ENCODE data around the gene CNFN. TPM values are rescaled to one million over a fixed set of nuclear protein-coding genes. Genes with fewer than 3 reads are reported as not detected.

Gene CNFN
- total and polyA plus RNA-seq, 10 of the 15 experiments (the other 5 are each of a cell fraction or from before 2014, with no cell fraction given): 0.60 TPM; not detected in 9

DNA sequence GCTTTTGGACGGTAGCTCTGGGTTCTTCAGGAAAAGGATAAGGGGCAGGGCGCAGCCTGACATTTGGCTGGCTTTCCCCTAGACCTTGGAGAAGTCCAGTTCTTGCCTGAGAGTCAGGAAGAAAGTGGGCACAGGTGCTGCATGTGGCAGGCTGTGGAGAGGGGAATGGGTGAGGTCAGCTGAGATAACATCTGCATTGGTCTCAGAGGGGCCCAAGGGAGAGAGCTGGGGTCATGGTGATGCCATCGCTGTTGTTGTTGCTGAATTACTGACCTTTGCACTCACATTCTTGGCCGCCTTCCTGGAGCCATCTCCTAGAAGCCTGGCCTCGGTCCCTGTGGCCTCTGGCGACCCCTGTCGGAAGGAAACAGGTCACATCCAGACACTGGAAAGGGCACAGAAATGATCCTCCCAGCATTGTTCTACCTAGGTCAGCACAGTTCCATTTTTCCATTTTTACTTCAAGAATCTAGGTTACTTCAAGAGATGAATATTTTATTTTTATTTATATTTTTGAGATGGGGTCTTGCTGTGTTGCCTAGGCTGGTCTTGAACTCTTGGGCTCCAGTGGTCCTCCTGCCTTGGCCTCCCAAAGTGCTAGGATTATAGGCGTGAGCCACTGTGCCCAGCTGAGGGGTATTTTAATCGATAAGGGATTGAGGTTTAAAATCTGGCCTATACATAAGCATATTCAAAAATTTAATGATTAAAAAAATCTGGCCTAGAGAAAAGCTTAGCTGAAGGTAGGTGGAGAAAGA lies 43.6 kb upstream of the CNFN start (continued):
- TF ChIP-seq MYC (IDR thresholded peaks at IDR 0.05; ENCODE audit: insufficient read depth, insufficient read length, insufficient replicate concordance, low read length, severe bottlenecking) (no peak), RELA (IDR thresholded peaks at IDR 0.05; ENCODE audit: borderline replicate concordance, partially characterized antibody) (peak; percentile 17), YY1 (IDR thresholded peaks at IDR 0.05; ENCODE audit: low read depth, low read length) (peak; percentile 51; the same call in 1 of the 2 replicates), SUZ12 (IDR thresholded peaks at IDR 0.05; ENCODE audit: unreplicated experiment) (no peak), BHLHE40 (IDR thresholded peaks at IDR 0.05; ENCODE audit: borderline replicate concordance in 1 of 2, low read depth in 2 of 2, low read length in 1 of 2) (0 out of 4 replicates have a peak, but pooled peaks of 1 of the 2 experiments have one; percentile 29)

DNA sequence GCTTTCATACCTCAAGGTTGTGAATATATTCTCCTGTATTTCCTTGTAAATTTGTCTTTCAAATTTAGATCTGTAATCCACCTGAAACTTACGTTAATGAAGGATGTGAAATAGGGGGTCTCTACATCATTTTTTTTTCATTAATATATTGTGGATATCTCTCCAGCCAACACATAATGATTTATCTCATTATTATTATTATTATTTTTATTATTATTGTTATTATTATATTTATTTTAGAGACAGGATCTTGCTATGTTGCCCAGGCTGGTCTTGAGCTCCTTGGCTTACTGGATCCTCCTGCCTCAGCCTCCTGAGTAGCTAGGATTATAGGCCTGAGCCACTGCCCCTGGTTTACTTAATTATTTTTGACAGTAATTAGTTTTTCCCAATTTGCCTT lies 41.4 kb upstream of the CNFN start:
- WGBS (ENCODE audit: insufficient coverage, insufficient replicate concordance, low lambda C conversion rate, missing lambda C conversion rate): 3% methylated on average over 1 of the region's 1 CpG
- in situ Hi-C loops (cut with MboI) (no loop called here), intact Hi-C loops (cut with micrococcal nuclease; ENCODE audit: unreplicated experiment) (loop anchor here (10.0 kb wide), 1 partner anchor 327 kb away; no protein-coding TSS in a partner anchor)
- H3K79me2 ChIP-seq (ENCODE audit: control insufficient read depth, insufficient read depth, low read length): no peaks in the 10 kb centered on the region
- BruUV-seq (replicated peaks): no TSS peak
- no peak overlapping the region for H3K9ac ChIP-seq (ENCODE audit: control insufficient read depth, insufficient read depth, low read length)
- H3K4me2 ChIP-seq (ENCODE audit: control insufficient read depth, insufficient read depth): no peak overlapping the region
- H3K27me3 ChIP-seq (replicated peaks in 1 of 2; ENCODE audit: control insufficient read depth in 2 of 2, insufficient read depth in 2 of 2, low read length in 1 of 2): no peaks in the 10 kb centered on the region
- H4K20me1 ChIP-seq (ENCODE audit: control insufficient read depth, insufficient read depth): no peaks in the 10 kb centered on the region
- SMC1A ChIA-PET (ENCODE audit: uncharacterized antibody, unreplicated experiment): interaction anchor here (1.2 kb wide), 1 partner anchor 19 kb away, joined by 4 read pairs; no protein-coding TSS in a partner anchor
- H2AFZ ChIP-seq (ENCODE audit: control insufficient read depth, low read depth, low read length): no peak overlapping the region
- no peaks in the 10 kb centered on the region for H3K4me1 ChIP-seq (ENCODE audit: control insufficient read depth, insufficient read depth, low read length)
- no peak for FAIRE-seq
- no peak for DNase-seq (ENCODE audit: low read depth, low spot score)
- no peak overlapping the region for H3K27ac ChIP-seq (ENCODE audit: control insufficient read depth, insufficient read depth)
- no peaks in the 10 kb centered on the region for H3K36me3 ChIP-seq (ENCODE audit: control insufficient read depth in 2 of 2, insufficient read depth in 2 of 2, low read length in 1 of 2)
- RAD21 ChIA-PET (ENCODE audit: unreplicated experiment): interaction anchor here (0.5 to 1.2 kb wide), 3 partner anchors 11 to 83 kb away, joined by 3 to 4 read pairs (median 3); no protein-coding TSS in a partner anchor
- CTCF ChIA-PET: interaction anchor here (0.6 to 5.4 kb wide), 3 partner anchors 10 to 161 kb away, joined by 4 to 95 read pairs (median 15); no protein-coding TSS in a partner anchor
- POLR2A ChIA-PET: interaction anchor here (0.7 kb wide), 1 partner anchor 863 kb away, joined by 3 read pairs; no protein-coding TSS in a partner anchor
- no peak for ATAC-seq
- H3K4me3 ChIP-seq: no peak overlapping the region
- H3K9me3 ChIP-seq (replicated peaks; ENCODE audit: control insufficient read depth, insufficient read depth, low read length): no peaks in the 10 kb centered on the region
- TF ChIP-seq STAT1 (conservative IDR thresholded peaks at IDR 0.05) (no peak), EED (IDR thresholded peaks at IDR 0.05; ENCODE audit: low read depth) (no peak), USF2 (IDR thresholded peaks at IDR 0.05; ENCODE audit: borderline replicate concordance, low read depth, low read length) (no peak), FOS (IDR thresholded peaks at IDR 0.05; ENCODE audit: borderline replicate concordance, extremely low read depth, insufficient read length) (no peak), POLR2AphosphoS2 (IDR thresholded peaks at IDR 0.05; ENCODE audit: low read depth, low read length) (no peak), MYB (IDR thresholded peaks at IDR 0.05; ENCODE audit: borderline replicate concordance, low read depth, low read length) (no peak), SUZ12 (IDR thresholded peaks at IDR 0.05; ENCODE audit: unreplicated experiment) (no peak)
- TF ChIP-seq, protein P1, sequence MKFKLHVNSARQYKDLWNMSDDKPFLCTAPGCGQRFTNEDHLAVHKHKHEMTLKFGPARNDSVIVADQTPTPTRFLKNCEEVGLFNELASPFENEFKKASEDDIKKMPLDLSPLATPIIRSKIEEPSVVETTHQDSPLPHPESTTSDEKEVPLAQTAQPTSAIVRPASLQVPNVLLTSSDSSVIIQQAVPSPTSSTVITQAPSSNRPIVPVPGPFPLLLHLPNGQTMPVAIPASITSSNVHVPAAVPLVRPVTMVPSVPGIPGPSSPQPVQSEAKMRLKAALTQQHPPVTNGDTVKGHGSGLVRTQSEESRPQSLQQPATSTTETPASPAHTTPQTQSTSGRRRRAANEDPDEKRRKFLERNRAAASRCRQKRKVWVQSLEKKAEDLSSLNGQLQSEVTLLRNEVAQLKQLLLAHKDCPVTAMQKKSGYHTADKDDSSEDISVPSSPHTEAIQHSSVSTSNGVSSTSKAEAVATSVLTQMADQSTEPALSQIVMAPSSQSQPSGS (IDR thresholded peaks at IDR 0.05; ENCODE audit: low read length): no peak
- TF ChIP-seq, protein P2, sequence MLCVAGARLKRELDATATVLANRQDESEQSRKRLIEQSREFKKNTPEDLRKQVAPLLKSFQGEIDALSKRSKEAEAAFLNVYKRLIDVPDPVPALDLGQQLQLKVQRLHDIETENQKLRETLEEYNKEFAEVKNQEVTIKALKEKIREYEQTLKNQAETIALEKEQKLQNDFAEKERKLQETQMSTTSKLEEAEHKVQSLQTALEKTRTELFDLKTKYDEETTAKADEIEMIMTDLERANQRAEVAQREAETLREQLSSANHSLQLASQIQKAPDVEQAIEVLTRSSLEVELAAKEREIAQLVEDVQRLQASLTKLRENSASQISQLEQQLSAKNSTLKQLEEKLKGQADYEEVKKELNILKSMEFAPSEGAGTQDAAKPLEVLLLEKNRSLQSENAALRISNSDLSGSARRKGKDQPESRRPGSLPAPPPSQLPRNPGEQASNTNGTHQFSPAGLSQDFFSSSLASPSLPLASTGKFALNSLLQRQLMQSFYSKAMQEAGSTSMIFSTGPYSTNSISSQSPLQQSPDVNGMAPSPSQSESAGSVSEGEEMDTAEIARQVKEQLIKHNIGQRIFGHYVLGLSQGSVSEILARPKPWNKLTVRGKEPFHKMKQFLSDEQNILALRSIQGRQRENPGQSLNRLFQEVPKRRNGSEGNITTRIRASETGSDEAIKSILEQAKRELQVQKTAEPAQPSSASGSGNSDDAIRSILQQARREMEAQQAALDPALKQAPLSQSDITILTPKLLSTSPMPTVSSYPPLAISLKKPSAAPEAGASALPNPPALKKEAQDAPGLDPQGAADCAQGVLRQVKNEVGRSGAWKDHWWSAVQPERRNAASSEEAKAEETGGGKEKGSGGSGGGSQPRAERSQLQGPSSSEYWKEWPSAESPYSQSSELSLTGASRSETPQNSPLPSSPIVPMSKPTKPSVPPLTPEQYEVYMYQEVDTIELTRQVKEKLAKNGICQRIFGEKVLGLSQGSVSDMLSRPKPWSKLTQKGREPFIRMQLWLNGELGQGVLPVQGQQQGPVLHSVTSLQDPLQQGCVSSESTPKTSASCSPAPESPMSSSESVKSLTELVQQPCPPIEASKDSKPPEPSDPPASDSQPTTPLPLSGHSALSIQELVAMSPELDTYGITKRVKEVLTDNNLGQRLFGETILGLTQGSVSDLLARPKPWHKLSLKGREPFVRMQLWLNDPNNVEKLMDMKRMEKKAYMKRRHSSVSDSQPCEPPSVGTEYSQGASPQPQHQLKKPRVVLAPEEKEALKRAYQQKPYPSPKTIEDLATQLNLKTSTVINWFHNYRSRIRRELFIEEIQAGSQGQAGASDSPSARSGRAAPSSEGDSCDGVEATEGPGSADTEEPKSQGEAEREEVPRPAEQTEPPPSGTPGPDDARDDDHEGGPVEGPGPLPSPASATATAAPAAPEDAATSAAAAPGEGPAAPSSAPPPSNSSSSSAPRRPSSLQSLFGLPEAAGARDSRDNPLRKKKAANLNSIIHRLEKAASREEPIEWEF (IDR thresholded peaks at IDR 0.05; ENCODE audit: insufficient replicate concordance, low read depth, low read length): no peak

All from GM12878 (cell line).